Measurements from ENCODE around the gene CD14.
"Not testable (repeated sequence)": the region's sequence is repeated elsewhere in the genome, so short reads cannot be mapped to it uniquely, and the experiment has no call there.

The CD14 gene

DNA sequence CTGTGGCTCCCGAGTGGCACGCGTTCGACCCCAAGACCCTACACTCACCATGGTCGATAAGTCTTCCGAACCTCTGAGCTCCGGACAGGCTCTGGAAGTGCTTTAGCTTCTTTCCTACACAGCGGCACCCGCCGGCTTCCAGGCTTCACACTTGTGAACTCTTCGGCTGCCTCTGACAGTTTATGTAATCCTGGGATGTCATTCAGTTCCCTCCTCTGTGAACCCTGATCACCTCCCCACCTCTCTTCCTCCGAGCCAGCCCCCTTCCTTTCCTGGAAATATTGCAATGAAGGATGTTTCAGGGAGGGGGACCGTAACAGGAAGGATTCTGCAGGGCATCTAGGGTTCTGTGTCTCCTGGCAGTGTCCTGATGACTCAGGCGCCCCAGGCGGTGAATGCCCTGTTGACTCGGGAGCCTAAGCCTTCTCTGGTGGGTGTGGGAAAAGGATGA is at the start of gene CD14:
CD14 (minus strand) TSS at position 155 of the 451 bp plus-strand sequence; CDS start at position 51, 104 bp downstream.
- DNase-seq, result no peak

DNA sequence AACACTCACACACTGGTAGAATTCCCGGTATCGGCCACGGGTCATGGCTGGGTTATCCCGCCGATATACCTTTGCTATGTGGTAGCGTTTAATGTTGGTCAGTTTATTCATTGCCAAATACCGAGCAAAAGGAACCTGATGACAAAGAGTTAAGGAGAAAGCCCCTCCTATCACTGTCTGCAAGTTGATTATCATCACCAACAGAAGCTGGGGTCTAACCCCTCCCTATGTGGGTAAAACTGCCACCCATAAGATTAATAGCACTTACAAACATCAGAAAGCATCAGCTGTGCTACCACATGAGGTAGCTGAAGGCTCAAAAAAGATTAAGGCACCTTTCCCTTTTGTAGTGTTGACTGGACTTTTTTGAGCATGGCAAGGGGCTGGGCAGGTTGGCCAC is 46.0 kb upstream of the CD14 start:
- no peak for DNase-seq

DNA sequence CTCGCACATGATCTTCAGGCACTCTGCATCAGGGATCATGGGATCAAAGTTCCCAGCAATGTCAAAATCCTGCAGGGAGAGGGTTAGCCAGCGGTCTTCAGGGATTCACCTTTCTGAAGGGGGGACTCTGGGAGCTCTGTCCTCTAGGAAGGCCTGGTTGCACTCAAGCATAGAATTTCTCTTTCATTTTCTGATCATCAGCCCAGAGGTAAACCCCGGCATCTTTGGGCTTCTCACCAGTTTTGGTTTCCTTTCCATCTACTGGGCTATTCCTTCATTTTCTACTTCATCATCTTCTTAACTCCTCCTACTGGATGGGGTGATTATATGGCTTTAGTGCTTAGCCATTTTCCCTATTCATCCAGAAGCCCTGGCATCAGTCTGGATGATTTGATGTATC is 45.0 kb upstream of the CD14 start:
- no peak for DNase-seq

DNA sequence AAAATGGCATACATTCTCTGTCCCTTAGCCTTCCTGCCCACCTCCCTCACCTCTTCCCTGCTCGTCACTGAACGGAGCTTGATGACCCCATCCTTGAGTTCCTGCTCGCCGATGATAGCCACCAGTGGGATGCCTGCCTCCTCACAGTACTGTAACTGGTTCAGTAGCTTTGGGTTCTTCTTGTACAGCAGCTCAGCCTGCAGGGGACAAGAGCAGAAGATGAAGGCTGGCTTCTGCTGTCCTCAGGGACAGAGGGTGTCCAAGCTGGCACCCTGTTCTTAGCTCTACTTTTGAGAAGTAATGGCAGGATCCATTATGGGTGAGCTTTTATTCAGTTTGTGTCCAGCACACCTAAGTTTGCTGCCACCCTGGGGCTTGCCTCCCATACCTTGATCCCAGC is 41.7 kb upstream of the CD14 start:
- no peak for DNase-seq

DNA sequence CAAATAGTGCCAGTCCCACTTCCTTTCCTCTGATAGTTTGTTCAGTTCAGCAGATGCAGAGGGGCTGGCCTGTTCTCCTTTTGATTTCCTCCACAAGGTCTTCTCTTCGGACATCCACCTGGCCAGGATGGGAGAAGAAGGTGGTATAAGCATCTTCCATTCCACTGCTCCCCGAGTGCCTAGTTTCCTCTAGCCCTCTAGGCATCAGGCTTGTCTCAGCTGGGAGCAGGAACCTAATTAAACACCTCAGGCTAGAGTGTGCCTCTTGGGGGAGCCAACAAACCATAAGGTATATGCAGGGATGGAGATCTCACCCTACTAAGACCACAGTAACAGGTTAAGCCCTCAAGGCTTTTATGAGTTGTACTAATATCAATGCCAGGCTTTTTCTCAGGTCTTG is 41.2 kb upstream of the CD14 start:
- no peak for DNase-seq

DNA sequence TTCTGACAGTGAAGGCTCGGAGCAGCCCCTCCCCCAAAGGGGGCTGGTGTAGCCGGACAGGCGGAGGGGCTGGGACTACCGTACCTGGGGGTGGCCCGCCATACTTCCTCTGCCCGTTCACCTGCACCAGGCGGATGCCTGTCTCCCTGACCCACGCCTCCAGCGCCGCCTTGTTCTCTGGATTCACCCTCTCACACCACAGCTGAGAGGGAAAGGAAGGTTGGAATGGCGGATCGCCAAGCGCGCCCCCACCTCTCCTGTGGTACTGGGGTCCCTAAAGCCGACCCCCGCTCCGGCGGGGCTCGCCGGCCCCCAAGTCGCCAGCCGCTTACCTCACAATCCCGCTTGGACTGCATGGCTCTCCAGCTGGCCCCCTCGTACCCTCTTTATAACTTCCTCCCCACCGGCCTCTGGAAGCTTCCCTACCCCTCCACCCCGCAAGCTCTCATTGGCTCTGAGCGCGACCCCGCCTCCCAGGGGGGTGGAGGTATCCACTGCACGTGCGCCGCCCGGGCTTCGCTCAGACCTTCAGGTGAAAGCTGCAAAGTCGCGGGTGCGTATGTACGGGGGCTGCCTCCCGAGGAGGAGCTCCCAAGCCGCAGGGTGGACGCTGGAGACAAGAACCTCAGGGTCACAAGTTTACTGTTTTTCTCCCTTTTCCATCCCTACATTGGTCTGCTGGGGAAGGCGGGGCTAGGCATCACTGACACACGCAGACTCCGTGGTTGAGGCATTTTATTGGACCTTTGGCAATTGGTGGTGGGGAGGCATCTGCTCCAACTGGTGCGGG is 40.4 kb upstream of the CD14 start, which contains the start of gene DND1:
DND1 (minus strand) TSS at position 390 of the 790 bp plus-strand sequence; CDS start at position 356, 34 bp downstream.
- DNase-seq, result no peak

DNA sequence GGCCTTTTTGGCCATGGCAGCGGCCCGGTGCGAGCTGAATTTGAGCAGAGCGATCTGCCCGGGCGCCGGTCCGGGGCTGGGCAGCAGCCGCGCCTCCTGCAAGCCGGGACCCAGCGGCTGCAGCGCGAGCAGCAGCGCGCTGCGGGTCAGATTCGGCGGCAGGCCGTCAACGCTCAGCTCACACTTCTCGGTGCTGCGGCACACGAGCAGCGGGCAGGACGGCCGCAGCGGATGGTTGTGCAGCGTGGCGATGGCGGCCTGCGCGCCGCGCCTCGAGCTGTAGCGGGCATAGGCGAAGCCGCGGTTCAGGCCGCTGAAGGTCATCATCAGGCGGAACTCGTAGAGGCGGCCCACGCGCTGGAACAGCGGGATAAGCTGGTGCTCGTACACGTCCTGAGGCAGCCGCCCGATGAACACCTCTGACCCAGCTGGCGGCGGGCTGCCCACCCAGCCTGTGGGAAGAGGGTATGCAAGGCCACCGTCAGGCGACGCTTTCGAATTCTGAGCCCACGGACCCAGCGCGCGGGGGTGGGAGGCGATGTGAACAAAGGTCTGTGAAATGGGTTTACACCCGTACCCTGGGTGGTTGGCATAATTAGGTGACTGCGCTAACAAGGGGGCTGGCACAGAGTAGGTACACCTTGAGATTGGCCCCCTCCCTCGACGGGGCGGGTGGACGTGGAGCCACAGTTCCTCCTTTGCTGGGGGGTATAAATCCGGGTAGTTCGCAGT is 39.6 kb upstream of the CD14 start:
- DNase-seq, result no peak

DNA sequence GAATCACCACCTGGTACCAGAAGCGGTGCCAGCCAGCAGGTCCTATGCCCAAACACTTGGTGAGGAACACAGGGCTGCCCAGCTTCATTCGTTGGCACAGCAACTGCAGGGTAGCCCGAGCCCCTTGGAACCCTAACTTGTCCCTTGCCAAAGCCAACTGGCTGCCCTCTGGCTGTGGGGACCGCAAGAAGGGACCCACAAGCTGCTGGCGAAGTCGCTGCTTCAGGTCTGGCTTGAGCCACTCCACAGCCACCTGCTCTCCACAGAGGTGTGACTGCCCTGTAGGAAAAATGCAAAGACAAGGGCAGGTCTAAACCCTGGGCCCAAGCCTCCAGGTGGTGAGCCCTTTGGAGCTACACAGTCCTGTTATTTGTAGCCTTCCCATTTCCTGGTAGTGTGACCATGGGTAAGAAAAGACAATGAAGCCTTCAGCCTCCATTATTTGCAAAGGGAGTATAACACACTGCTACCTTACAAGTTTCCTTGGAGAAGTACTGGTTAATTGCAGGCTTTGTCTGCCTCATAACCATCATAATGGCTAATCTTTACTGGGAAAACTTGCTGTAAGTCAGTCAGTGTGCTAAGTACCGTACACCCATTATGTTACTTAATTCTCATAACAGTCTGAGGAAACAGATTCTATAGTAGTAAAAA is 38.6 kb upstream of the CD14 start:
- DNase-seq, result no peak

DNA sequence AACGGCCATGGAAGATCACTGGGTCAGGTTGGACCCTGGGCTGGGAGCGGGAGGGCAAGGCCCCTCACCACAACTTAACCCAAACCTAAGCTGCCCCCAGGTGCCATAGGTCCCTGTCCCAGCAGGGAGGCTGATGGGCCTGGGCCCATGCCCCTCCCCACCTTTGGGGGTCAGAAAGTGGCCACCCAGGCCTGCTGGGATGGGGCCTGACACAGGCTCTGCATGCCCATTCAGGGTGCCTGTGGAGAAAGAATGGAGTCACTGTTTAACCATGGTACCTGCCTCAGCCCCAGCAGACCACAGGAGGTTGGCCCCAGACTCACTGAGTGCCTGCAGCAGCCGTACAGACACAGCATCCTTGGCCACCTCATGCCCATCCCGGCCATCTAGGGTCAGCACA is 38.1 kb upstream of the CD14 start:
- DNase-seq, result not testable (repeated sequence)

DNA sequence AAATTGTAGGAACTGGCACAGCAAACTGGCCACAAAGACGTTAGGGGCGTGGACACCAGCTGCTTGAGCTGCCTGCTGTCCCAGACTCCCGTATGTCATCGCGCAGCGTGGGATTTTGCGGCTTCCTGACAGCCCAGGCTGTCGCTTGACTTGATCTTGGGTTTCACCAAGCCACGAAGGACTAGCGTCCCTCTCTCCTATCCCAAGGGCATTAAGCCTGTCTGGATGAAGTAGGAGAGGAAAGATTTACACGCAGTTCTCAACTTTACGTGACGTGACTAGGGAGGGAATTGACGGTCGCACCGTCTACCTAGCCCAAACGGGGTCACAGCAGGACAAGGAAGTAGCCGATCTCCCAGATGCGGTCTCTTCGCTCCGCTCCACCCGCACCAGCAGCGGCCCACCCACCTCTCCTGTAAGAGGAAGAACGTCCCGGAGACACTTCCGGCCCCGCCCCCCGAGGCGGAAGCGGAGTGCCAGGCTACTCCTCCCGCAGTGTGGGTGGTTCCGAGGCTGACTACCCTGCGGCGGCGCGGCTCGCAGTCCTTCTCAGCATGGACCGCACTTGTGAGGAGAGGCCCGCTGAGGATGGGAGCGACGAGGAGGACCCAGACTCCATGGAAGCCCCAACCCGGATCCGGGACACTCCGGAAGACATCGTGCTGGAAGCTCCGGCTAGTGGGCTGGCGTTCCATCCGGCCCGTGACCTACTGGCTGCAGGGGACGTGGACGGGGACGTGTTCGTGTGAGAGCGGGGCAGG is 31.6 kb upstream of the CD14 start, which contains the start of gene WDR55:
WDR55 (plus strand) TSS at position 546 of the 761 bp plus-strand sequence; CDS start at position 555, 9 bp downstream.
- peak; percentile 97 for DNase-seq

DNA sequence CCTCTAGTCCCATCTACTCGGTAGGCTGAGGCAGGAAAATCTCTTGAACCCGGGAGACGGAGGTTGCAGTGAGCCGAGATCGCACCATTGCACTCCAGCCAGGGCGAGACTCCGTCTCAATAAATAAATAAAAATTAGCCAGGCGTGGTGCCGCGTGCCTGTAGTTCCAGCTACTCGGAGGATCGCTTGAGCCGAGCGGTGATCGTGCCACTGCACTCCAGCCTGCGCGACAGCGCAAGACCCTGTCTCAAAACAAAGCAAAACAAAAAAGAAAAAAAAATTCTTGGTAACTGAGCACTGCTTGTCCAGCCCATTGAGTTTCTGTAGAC is 31.0 kb upstream of the CD14 start:
- DNase-seq, result no peak

DNA sequence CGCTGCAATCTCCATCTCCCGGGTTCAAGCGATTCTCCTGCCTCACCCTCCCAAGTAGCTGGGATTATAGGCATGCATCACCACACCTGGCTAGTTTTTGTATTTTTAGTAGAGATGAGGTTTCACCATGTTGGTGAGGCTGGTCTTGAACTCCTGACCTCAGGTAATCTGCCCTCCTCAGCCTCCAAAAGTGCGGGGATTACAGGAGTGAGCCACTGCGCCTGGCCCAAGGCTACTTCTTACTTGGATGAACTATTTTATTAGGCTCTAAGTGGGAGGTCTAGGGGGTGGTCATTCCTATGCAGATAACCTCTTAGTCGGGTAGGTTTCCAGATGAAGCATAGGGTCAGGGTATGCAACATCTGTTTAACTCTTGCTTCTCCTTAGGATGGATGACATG is 27.4 kb upstream of the CD14 start:
- not testable (repeated sequence) for DNase-seq

DNA sequence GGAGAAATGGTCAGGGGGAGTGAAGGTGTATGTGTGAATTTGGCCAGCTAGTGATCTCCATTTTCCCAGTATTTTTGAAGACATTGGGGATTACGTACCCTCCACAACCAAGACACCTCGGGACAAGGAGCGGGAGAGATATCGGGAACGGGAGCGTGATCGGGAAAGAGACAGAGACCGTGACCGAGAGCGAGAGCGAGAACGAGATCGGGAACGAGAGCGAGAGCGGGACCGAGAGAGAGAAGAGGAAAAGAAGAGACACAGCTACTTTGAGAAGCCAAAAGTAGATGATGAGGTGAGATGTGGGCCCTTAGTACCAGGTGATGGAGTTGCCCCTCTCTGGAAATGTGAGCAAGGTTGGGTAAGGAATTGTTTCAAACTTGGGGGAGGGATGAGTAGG is 25.9 kb upstream of the CD14 start:
- no peak for DNase-seq

DNA sequence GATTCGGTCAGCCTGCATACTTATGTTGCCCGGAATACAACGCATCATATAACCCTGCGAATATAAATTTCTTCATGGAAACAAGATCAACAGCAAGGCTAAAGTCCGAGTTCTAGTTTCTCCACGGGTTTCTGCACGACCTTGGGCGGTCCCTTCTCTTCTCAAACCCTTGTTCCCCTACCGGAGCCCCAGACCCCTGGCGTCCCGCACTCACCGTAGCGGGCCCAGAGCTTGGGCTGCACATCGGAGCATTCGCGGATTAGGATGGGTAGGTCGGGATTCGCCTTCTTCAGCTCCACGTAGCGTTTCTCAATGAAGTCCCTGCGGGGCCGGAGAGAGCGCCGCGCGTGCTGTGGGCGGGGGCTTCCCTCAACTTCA is 14.1 kb upstream of the CD14 start:
- no peak for DNase-seq

DNA sequence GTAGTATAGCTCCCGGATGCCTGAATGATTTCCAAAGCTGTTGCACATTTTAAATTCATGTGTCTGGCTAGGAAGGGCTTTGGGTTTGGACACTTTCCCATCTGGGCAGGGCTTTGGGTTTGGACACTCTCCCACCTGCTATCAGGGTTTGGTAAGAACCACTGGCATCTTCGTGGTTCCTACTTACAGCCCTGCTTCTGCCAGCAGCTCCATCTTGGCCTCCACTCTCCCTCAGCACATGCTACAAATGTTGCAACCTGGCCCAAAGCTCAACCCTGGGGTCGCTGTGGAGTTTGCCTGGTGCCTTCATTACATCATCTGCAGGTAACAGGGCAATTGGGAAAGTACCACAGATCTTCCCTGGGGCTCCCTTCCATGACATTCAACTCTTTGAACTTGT is 9.7 kb upstream of the CD14 start:
- DNase-seq, result no peak

DNA sequence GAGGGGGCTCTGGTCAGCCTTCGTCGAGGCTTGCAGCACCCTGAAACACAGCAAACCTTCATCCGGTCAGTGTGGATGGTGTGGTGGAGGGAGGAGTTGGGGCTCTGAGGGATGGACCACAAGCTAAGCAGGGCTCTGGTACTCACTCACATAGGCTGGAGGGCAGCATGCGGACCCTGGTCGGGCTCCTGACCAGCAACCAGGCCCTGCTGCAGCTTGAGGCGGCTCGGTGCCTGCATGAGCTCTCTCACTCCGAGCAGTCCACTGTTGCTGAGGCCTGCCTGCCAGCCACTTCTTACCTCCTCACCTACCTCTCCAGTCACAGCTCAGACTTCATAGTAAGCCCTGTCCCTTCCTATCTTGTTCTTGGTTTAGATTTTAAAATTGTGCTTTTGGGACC is 8.7 kb upstream of the CD14 start:
- no peak for DNase-seq

DNA sequence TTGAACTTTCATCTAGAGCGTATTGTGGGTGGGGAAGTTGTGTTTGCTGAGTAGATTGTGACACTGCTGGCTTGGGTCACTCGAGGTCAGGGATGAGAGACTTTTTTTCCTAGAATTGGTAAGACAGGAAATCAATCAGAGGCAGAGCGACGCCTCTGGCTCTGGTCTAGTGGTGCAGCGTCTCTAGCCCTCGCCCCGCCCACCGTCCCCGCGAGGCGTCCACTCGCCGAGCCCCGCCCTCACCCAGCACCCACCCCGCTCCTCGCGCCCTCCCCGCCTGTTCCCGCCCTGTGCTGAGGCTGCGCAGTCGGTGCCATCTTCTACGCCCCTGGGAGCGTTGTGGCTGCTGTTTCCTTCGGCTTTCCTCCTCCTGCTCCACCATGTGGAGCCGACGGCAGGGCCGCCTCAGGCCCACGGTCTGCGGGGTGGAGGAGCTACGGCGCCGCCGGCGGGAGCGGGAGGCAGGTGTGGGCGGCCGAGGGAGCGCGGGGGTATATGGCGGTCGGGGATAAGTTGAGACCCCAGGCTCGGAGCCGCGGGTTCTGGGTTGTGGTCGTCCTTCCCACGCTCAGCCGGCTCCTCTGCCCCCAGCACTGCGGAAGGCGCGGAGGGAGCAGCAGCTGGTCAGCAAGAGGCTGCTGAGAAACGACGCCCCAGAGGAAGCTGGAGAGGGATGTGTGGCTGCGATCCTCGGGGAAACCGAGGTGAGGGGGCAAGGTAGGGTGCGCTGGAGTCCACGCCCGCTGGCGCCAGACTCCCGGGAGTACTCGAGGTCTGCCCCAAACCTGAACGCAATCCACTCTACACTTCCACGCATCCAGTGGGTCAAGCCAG is 6.4 kb upstream of the CD14 start, which contains the start of gene TMCO6:
TMCO6 (plus strand) TSS at position 304 of the 834 bp plus-strand sequence; CDS start at position 381, 77 bp downstream.
- DNase-seq, result peak; percentile 96

DNA sequence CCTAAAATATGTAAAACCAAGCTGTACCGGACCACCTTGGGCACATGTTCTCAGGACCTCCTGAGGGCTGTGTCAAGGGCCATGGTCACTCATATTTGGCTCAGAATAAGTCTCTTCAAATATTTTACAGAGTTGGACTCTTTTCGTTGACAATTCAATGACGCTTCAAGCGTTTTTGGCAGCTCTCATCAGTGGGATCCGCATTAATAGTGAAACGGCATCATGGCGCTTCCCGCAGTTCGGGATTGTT is 5.8 kb upstream of the CD14 start:
- DNase-seq, result not testable (repeated sequence)

DNA sequence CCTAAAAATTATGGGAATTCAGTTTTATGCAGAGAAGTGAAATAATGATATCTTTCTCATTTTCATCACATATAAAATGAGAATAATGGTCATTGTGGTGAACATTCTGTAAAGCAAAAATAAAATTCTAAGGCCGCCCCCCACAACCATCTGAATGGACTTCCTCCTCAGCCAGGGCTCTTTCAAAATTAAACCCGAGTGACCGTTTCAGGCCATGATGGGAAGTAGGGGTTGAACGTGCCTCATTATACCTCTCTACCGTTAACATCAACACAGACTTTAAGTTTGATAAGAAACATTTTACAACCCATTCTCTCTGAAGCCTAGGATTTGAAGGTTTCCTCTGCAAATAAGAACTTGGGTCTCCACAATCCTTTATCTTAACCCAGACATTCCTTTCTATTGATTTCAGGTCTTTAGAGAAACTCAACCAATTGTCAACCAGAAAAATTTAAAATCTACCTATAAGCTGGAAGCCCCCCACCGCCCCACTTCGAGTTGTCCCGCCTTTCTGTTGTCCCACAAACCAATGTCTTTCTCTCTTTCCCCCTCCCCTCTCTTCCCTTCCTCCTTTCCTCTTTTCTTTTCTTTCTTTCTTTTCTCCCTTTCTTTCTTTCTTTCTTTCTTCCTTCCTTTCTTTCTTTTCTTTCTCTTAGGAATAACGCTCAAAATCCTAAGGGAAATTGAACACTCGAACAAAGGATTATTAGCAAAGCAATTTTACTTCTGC is 4.6 kb upstream of the CD14 start:
- DNase-seq, result no peak

DNA sequence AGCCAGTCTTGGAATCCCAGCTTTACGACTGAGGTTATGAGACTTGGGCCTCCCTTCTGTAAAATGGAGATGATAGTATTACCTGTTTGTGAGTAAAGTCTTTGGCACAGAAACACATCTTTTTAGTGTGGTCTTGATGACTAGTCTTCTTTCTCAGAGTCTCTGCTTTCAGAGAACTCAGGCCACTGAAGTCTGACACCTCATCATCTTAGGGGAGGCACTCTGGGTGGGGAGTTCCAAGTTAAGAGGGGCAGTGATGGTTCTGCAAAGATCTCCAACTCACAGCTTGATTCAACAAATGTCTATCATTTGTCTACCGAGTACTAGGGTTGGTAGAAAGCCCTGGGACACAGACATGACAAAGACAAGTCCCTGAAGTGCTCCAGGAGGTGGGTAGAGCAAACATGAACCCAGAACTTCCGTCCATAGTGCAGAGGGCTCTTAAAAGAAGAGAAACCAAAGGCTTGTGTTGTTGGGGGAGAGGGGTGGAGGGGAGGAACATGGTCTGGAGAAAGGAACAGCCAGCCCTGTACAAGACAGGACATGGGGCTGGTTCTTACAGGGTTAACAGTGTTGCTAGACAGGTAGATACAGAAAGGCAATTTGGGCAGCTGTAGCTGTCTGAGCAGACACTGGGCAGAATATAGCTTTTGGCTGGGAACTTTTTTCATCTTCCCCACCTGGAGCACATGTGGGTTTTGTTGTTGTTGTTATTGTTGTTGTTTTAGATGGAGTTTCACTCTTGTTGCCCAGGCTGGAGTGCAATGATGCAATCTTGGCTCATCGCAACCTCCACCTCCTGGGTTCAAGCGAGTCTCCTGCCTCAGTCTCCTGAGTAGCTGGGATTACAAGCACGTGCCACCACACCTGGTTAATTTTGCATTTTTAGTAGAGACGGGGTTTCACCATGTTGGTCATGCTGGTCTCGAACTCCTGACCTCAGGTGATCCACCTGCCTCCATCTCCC is 2.6 kb upstream of the CD14 start:
- no peak for DNase-seq
